Measurements from ENCODE around the gene LINC00237.

The LINC00237 gene

GRCh38 chr20:21053002-21053762, 53.0 kb downstream of the LINC00237 start:
- no peak for DNase-seq (ENCODE audit: low read depth)
- H3K4me3 ChIP-seq (ENCODE audit: low read depth, low read length): no peak overlapping the region

GRCh38 chr20:21052686-21053001, 53.5 kb downstream of the LINC00237 start:
- H3K4me3 ChIP-seq (ENCODE audit: low read depth, low read length): no peak overlapping the region
- no peak for DNase-seq (ENCODE audit: low read depth)

GRCh38 chr20:21052241-21052640, 53.9 kb downstream of the LINC00237 start:
- no peak overlapping the region for H3K4me3 ChIP-seq (ENCODE audit: low read depth, low read length)
- DNase-seq (ENCODE audit: low read depth): no peak

GRCh38 chr20:21050710-21051109, 55.4 kb downstream of the LINC00237 start:
- no peak for DNase-seq (ENCODE audit: low read depth)
- no peak overlapping the region for H3K4me3 ChIP-seq (ENCODE audit: low read depth, low read length)

GRCh38 chr20:21049305-21049828, 56.8 kb downstream of the LINC00237 start:
- DNase-seq (ENCODE audit: low read depth): no peak
- no peak overlapping the region for H3K4me3 ChIP-seq (ENCODE audit: low read depth, low read length)

- no peak overlapping the region for H3K4me3 ChIP-seq (ENCODE audit: low read depth, low read length)
- no peak for DNase-seq (ENCODE audit: low read depth)
Observed at GRCh38 chr20:21048841-21049273, 57.3 kb downstream of the LINC00237 start.

- no peak overlapping the region for H3K4me3 ChIP-seq (ENCODE audit: low read depth, low read length)
Observed at GRCh38 chr20:21047981-21048380, 58.2 kb downstream of the LINC00237 start.

GRCh38 chr20:21046413-21047070, 59.6 kb downstream of the LINC00237 start:
- H3K4me3 ChIP-seq (ENCODE audit: low read depth, low read length): no peak overlapping the region
- DNase-seq (ENCODE audit: low read depth): no peak

More at GRCh38 chr20:21047981-21048380, 58.2 kb downstream of the LINC00237 start:
- no peak for DNase-seq (ENCODE audit: low read depth)

Measured in skeletal muscle cell (primary cell).